Stimulated activated CD4-positive, alpha-beta T cell treated with anti-CD3 and anti-CD28 coated beads, Interleukin-1b, Interleukin-23, amount 100 ng/mL, for 4 hours (primary cell): ENCODE measurements around the gene MKKS.
A peak's percentile ranks its signal among the peaks of the same experiment; 100 is the strongest.

ENCODE experiments used
- DNase-seq, 2 donors: peaks; one replicate each; pipeline ENCODE4 v3.0.0-alpha.2; 2020; ENCODE audit warnings: low read depth in 2 of 2

MKKS gene

GRCh38 chr20:10433623-10434466 is at the start of gene MKKS:
MKKS (minus strand) TSS chr20:10434222; CDS start chr20:10413514, 20,708 bp downstream.
- DNase-seq: peak; percentile 73 to 78

GRCh38 chr20:10483691-10484090 is 49.7 kb upstream of the MKKS start:
- DNase-seq: no peak

GRCh38 chr20:10481676-10482075 is 47.7 kb upstream of the MKKS start:
- no peak for DNase-seq

- no peak for DNase-seq
Observed at GRCh38 chr20:10478930-10479329, 44.9 kb upstream of the MKKS start.

GRCh38 chr20:10478205-10478604 is 44.2 kb upstream of the MKKS start:
- no peak for DNase-seq

- no peak for DNase-seq
Observed at GRCh38 chr20:10476319-10476724, 42.3 kb upstream of the MKKS start.

GRCh38 chr20:10475225-10475624 is 41.2 kb upstream of the MKKS start:
- no peak for DNase-seq

GRCh38 chr20:10474606-10475184 is 40.7 kb upstream of the MKKS start:
- no peak for DNase-seq

- DNase-seq: no peak
Observed at GRCh38 chr20:10472871-10473270, 38.8 kb upstream of the MKKS start.

- DNase-seq: no peak
Observed at GRCh38 chr20:10470276-10470675, 36.3 kb upstream of the MKKS start.

- DNase-seq: no peak
Observed at GRCh38 chr20:10469599-10469998, 35.6 kb upstream of the MKKS start.

- DNase-seq: no peak
Observed at GRCh38 chr20:10469056-10469455, 35.0 kb upstream of the MKKS start.

GRCh38 chr20:10468340-10468845 is 34.4 kb upstream of the MKKS start:
- no peak for DNase-seq

GRCh38 chr20:10467681-10468339 is 33.8 kb upstream of the MKKS start:
- no peak for DNase-seq

- DNase-seq: no peak
Observed at GRCh38 chr20:10466855-10467254, 32.8 kb upstream of the MKKS start.

GRCh38 chr20:10466325-10466724 is 32.3 kb upstream of the MKKS start:
- DNase-seq: no peak

GRCh38 chr20:10465135-10465534 is 31.1 kb upstream of the MKKS start:
- DNase-seq: no peak

GRCh38 chr20:10463622-10464021 is 29.6 kb upstream of the MKKS start:
- DNase-seq: no peak

- DNase-seq: no peak
Observed at GRCh38 chr20:10462516-10462915, 28.5 kb upstream of the MKKS start.

- no peak for DNase-seq
Observed at GRCh38 chr20:10461495-10461894, 27.5 kb upstream of the MKKS start.

- no peak for DNase-seq
Observed at GRCh38 chr20:10454151-10454750, 20.2 kb upstream of the MKKS start.

- no peak for DNase-seq
Observed at GRCh38 chr20:10453241-10453640, 19.2 kb upstream of the MKKS start.
